Fibroblast of pulmonary artery (primary cell): ENCODE results near the gene TRIP13.

Source experiments
- DNase-seq: peaks from one replicate; pipeline ENCODE4 v3.0.0-alpha.2; 2010; ENCODE audit warnings: low read depth
- H3K4me3 ChIP-seq: replicated peaks from 2 replicates; pipeline ENCODE4 v1.5.1; 2011; ENCODE audit warnings: low read depth, mild to moderate bottlenecking, control low read depth, low read length, moderate library complexity
- TF ChIP-seq, protein P1 (sequence below): IDR thresholded peaks from 2 replicates; pipeline ENCODE4 v1.5.1; 2011; ENCODE audit warnings: mild to moderate bottlenecking, control low read depth, low read length, inconsistent platforms; ENCODE audit errors: missing control alignments

The TRIP13 gene

DNA sequence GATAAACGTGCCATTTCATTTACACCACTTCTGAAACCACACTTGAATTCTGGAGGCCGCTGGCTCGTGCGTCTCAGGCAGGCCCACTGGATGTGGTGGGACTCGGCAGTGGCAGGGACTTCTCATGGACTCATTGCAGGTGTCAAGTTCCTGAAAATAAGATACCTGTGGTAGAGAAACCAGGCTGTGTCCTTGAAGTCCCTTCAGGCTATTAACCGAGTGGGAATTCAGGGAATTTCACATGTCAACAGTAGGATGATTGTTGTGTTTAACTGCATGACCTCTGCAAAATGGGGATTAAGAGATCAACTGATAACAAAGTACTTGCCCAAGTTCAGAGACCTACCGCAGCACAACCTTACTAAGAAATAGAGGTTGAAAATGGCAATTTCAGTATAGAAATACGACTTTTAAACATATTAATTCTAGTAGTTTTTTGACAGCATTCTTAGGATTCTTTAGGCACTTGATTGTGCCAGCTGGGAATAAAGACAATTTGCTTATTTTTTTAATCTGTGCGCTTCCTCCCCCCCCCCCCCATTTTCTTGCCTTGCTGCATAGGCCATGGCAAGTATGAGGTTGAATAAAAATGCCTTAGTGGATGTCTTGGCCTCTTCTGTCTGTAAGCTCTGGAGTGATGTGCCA, 26.8 kb downstream of the TRIP13 start:
- DNase-seq, result no peak
- H3K4me3 ChIP-seq, result no peak overlapping the region
- TF ChIP-seq, protein P1, sequence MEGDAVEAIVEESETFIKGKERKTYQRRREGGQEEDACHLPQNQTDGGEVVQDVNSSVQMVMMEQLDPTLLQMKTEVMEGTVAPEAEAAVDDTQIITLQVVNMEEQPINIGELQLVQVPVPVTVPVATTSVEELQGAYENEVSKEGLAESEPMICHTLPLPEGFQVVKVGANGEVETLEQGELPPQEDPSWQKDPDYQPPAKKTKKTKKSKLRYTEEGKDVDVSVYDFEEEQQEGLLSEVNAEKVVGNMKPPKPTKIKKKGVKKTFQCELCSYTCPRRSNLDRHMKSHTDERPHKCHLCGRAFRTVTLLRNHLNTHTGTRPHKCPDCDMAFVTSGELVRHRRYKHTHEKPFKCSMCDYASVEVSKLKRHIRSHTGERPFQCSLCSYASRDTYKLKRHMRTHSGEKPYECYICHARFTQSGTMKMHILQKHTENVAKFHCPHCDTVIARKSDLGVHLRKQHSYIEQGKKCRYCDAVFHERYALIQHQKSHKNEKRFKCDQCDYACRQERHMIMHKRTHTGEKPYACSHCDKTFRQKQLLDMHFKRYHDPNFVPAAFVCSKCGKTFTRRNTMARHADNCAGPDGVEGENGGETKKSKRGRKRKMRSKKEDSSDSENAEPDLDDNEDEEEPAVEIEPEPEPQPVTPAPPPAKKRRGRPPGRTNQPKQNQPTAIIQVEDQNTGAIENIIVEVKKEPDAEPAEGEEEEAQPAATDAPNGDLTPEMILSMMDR, result no peak

GRCh38 chr5:920321-920720, 27.6 kb downstream of the TRIP13 start:
- H3K4me3 ChIP-seq, result no peak overlapping the region
- DNase-seq, result no peak
- TF ChIP-seq, protein P1, result no peak

DNA sequence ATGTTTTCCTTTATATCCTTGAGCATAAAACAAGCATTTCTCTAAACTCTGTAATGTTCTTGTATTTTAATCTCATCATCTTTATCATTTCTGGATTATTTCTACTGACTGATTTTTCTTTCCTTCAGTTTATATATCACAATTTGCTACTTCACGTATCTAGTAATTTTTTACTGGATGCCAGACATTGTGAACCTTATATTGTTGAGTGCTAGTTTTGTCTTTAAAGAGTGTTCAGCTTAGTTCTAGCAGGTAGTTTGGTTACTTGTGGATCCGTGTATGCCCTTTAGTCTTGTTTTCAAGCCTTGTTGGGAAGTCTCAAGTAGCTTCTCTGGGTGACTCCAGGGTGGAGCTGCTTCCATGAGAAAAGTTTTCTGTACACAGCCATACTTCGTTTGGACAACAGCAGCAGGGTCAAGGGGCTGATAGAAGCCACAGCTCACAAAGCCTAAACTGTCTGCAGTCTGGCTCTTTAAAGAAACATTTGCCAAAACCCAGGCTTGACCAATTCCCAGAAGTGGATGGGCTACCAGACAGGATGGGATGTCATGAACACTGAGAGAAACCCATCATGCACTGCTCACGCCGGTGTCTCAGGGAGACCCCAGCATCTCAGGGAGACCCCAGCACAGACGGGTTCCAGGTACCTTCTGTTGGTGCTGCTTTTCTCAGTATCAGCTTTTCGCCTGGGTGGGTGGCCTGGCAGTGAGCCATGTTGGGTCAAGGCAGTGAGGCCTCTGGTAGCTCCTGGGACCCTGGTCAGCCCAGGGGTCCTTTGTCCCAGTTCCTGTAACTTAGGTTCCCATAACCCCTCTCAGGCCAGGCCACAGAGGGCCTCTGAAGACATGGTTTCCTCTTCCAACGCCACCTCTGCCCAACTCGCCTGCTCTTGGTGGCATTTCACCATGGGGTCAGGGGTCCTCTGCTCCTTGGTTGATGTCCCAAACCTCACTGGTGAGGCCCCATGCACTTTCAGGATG, 29.1 kb downstream of the TRIP13 start:
- TF ChIP-seq, protein P1, result no peak
- H3K4me3 ChIP-seq, result no peak overlapping the region
- DNase-seq, result no peak

DNA sequence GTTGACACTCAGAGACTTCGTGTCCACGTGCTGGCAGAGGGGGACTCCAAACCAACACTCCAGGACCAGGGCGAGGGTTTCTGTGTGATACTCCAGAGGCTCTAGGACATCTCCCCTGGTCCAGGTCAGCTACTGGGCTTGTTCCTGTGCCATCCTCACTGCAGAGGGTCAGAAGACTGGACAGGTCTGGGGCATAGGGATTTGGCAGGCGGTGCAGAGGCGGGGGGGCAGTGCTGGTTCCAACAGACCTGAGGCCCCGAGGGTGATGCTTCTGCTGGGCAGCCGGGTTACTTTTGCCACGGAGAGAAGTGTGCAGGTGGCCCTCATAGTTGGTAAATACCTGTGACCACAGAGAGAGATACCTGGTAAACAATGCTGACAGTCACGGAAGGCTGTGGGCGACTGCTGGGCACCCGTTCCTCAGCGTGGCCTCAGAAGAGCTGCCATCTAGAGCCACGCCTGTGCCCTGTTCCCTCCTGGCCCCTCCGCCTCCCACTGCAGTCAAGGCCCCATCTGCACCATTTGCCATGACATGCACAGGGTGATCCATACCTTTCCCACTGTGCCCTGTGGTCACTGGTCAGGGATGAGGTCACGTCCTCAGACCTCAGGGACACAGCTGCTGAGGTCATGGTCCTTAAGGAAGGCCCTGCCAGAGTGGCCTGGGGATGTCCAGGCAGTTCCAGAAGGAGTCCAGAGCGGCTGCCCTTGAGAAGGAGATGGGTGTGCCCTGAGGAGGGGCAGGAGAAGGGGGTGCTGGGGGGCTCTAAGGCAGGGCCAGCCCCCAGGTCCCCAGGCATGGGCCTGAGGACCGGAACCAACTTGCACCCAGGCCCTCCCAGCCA, 30.0 kb downstream of the TRIP13 start:
- TF ChIP-seq, protein P1, result no peak
- H3K4me3 ChIP-seq, result no peak overlapping the region
- no peak for DNase-seq

- no peak overlapping the region for H3K4me3 ChIP-seq
- TF ChIP-seq, protein P1, result peak; percentile 87
- peak; percentile 75 for DNase-seq
Measured at GRCh38 chr5:923281-923873, 30.7 kb downstream of the TRIP13 start.

GRCh38 chr5:926417-927171, 33.9 kb downstream of the TRIP13 start:
- peak; percentile 30 for DNase-seq
- TF ChIP-seq, protein P1, result peak; percentile 25
- peak overlapping the region; percentile 46 for H3K4me3 ChIP-seq
